HCEC 1CT (cell line): ENCODE measurements around the gene DENND2A.
"Not testable (repeated sequence)": the region's sequence is repeated elsewhere in the genome, so short reads cannot be mapped to it uniquely, and the experiment has no call there.

Experiments
- DNase-seq: peaks from one replicate; pipeline ENCODE4 v3.0.0-alpha.2; 2017

DENND2A gene, protein sequence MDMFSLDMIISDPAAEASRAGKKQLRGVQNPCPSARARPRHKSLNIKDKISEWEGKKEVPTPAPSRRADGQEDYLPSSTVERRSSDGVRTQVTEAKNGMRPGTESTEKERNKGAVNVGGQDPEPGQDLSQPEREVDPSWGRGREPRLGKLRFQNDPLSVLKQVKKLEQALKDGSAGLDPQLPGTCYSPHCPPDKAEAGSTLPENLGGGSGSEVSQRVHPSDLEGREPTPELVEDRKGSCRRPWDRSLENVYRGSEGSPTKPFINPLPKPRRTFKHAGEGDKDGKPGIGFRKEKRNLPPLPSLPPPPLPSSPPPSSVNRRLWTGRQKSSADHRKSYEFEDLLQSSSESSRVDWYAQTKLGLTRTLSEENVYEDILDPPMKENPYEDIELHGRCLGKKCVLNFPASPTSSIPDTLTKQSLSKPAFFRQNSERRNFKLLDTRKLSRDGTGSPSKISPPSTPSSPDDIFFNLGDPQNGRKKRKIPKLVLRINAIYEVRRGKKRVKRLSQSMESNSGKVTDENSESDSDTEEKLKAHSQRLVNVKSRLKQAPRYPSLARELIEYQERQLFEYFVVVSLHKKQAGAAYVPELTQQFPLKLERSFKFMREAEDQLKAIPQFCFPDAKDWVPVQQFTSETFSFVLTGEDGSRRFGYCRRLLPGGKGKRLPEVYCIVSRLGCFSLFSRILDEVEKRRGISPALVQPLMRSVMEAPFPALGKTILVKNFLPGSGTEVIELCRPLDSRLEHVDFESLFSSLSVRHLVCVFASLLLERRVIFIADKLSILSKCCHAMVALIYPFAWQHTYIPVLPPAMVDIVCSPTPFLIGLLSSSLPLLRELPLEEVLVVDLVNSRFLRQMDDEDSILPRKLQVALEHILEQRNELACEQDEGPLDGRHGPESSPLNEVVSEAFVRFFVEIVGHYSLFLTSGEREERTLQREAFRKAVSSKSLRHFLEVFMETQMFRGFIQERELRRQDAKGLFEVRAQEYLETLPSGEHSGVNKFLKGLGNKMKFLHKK

DNA sequence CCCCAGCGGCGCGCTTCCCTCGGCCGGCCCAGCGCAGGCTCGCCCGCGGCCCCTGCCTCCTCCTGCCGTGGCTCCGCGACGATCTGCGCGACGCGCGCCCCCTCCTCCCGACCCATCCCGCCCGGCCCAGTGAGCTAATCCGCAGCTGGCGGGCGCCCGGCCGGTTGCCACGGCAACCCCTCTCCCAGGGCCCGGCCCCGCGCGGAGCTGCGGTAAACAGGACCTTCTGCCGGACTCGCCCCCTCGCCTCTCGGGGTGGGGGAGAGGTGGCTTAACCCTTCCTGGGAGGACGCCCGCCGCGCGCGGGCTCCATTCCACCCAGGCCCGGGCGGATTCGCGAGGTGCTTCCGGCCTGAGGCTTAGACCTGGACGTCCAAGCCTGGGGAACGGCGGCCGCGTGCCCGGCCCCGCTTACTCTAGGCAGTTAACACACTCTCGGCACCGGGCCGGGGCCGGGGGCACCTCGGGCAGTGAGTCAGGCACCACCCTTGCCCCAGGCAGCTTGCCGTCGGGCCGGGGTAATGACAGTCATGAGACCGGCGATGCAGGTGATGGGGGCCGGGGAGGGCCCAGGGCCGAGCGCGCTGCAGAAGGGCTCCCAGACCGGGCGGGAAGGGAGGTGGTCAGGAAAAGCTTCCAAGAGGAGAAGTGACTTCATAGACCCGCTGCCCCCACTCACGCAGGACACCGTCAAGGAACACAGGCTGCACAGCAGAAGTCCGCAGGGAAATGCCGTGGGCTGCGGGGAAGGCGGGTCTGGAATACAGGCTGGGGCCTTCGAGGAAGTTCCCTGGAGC is at the start of gene DENND2A:
Gene DENND2A (minus strand): TSS at position 87 of the 797 bp plus-strand sequence. CDS start 38,416 bp downstream, outside the sequence.
- DNase-seq = no peak

DNA sequence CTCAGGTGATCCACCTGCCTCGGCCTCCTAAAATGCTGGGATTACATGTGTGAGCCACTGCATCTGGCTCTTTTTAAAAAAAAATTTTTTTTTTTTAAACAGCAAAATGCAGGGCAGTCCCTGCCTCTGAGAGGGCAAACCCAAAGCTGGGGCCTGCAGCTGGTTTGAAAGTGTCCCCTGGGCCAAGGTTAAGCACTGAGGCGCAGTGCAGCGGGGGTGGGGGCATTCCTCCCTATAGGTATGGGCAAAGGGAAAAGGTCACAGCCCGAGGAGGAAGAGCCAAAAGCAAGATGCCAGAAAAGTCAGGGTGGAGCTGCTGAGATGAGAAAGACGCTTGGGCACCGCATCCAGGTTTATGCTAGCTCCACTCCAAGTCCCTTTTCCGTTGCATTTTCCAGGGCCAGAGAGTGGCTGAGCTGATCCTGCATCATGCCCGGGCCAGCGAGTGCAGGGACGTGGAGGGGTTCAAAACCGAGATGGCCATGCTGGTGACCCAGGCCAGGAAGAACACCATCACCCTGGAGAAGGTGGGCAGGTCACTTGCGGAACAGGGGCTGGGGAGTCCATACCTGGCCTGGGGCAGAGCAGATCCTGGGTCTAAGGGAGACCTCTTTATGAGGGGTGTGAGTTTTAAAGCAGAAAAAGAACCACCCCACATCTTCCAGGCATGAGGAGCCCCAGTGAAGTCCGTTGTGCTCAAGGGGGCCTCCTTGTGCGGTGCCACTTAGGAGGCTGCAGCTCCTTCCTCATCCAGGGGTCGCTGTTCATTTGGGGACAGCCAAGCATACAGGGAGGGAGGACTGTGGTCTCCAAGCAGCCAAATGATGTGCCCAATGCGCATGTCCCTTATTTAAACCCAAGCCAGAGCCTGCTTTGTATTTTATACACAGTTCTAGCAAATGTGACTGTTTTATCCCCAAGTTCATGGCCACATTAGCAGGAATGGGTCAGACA is 48.9 kb upstream of the DENND2A start:
- DNase-seq = no peak

DNA sequence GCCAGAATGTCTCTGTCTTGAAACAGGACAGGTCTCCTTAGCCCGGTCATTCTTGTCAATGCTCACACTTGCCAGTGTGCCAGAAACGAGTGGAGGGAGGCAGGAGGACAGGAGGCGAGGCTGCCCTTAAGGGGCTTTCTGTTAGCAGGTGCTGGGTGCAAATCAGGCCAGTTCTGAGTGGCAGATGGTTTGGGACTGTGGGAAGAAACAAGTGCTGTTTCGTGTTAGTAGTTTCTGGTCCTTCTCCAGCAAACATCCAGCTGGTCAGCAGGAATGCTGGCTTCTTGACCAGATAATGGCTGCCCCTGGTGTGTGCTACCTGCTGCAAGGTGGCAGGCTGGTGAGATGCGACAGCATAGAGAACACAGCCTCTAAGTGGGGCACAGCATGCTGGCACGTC is 47.7 kb upstream of the DENND2A start:
- DNase-seq = no peak

DNA sequence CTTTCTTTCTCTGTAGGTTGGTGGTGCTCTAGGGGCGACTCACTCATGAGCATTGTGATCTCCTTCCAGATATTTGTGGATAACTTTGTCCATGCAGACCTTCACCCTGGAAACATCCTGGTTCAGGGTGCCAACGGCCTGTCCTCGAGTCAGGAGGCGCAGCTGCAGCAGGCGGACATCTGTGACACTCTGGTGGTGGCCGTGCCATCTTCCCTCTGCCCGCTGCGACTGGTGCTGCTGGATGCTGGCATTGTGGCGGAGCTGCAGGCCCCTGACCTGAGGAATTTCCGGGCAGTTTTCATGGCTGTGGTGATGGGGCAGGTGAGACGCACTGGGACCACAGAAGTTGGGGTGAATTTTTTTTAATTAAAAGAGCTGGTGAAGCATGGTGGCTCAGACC is 46.3 kb upstream of the DENND2A start:
- no peak for DNase-seq

DNA sequence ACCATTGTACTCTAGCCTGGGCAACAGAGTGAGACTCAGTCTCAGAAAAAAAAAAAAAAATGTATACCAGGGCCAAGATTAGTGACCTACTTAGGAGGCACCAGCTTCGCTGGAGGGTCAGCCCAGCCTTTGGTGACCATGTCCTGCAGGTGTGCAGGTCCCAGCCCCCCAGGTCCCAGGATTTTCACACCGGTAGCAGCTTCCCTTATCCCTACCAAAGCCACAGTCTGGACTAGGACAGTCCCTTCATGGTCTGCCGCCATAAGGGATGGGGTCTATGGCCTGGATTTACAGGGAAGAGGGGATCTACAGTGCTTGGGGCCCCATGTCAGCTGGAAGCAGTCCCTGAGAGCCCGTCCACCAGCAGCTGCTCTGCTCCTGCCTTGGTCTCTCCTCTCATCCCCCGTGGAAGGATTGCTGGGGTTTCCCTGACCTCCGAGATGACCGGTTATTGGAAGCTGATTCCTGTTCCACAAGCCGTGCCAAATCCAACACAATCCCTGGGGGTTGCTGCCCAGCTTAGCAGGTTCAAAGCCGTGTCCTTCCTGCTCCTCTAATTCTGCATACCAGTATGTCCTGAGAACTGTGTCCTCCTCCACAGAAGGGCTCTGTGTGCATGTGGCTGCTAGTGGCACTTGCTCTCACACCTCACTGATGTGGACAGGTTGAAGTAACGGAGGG is 44.9 kb upstream of the DENND2A start:
- no peak for DNase-seq

DNA sequence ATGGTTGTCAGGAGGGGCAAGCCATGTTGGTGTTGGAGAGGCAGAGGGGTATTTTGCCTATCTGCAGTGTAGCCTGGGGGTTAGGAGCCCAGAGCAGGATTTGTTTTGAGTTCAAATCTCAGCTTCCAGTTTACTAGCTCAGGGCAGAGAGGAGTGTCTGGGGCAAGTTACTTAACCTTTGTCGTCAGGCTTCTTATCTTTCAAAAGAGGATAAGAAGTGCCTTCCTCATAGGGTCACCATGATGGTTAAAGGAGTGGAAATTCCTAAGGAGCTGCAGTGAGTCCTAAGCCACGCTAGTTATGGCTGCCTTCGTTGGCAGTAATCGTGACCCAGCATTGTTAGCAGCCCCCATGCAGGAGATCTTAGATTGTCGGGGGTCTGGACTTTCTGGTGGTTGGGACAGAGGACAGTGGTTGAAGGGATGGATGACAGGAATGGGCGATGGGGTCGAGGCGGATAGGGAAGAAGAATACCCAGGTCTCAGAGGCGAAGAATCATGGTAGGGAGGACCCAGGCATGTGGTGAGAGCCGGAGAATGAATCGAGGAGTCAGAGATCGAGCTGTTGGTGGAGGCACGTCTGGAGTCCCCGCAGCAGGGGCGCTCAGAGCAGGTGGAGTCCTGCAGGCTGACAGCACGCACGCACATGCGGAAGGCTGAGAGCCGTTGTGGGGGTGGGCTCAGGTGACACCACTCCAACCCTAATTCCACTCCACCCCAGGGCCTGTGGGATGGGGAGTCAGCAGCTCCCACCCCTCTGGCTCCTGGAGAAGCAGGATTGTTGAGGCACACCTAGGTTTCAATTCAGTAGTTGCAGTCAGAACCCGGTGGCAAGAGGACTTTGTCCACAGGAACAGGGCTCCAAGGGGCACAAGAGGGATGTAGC is 43.7 kb upstream of the DENND2A start:
- no peak for DNase-seq

DNA sequence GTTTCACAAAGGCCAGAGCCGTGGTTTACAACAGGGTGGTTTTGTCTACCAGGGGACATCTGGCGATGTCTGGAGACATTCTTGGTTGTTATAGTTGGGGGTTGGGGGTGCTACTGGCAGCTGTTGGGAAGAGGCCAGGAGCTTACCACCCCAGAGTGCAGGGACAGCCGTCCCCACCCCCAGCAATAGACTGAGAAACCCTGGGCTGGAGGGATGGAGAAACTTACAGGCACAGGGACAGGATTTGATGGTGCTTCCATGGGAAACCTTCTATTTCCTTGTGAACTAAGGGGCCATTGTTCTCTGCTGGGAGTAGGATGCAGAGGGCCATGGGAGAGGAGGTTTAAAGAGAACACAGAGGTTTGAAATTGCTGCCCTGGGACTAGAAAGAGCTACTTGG is 43.0 kb upstream of the DENND2A start:
- no peak for DNase-seq

DNA sequence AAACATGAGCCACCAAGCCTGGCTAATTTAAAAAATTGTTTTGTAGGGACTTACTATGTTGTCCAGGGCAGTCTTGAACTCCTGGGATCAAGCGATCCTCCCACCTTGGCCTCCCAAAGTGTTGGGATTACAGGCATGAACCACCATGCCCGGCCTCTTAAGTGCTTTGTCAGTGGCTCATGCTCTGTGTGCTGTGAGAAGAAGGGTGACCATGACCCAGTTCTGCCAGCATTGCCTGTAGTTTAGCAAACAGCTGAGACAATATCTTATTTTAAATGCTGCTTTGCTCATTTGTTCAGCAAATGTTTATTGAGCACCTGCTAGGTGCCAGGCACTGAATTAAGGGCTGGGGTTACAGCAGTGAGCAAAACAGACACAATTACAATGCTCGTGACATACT is 41.2 kb upstream of the DENND2A start:
- no peak for DNase-seq

DNA sequence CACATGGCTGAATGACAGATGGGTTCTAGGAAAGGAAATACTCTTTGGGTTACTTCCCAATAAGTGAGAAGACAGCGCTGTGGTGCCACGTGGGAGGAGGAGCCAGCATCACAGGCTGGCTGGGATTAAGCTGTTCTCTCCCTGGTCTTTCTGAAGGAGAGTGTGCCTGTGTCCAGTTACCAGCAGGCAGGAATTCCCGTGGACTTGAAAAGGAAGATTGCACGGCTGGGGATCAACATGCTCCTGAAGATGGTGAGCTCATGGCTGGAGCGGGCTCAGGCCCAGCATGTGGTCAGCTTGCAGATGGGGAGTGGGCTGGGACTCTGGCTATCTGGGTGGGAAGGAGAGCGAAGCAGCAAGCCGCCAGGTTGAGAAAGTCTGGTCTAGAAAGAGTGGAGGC is 40.3 kb upstream of the DENND2A start:
- no peak for DNase-seq

DNA sequence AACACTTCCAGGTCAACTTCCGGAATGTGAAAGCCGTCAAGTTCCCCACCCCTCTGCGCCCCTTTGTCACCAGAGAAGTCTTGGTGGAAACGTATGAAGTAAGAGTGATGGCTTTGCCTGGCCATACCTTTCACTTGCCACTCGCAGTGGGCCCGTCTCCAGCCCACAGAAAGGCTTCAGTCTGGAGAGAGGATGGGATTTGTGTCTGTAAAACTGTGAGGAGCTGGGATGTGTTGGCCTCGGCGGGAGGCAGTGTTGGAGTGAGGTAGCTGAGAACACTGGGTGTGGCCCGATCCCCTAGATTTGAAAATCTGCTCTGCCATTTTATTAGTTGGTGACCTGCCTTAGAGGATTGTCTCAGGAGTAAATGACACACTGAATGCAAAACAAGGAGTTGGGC is 38.6 kb upstream of the DENND2A start:
- no peak for DNase-seq

DNA sequence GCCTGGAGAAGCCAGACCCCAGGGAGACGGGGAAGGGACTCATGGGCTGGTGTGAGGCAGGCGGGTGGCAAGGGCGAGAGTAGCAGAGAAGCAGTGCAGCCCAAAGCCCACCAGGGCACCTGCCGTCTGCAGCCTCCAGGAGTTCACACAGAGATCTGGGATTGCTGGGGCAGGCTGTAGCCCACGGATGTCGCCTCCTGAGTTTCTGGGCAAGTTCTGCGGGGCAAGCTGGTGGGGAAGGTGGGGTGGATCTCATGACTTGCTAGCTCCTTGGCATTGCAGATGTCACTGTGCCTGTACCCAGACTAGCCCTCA is 38.2 kb upstream of the DENND2A start:
- DNase-seq = no peak

DNA sequence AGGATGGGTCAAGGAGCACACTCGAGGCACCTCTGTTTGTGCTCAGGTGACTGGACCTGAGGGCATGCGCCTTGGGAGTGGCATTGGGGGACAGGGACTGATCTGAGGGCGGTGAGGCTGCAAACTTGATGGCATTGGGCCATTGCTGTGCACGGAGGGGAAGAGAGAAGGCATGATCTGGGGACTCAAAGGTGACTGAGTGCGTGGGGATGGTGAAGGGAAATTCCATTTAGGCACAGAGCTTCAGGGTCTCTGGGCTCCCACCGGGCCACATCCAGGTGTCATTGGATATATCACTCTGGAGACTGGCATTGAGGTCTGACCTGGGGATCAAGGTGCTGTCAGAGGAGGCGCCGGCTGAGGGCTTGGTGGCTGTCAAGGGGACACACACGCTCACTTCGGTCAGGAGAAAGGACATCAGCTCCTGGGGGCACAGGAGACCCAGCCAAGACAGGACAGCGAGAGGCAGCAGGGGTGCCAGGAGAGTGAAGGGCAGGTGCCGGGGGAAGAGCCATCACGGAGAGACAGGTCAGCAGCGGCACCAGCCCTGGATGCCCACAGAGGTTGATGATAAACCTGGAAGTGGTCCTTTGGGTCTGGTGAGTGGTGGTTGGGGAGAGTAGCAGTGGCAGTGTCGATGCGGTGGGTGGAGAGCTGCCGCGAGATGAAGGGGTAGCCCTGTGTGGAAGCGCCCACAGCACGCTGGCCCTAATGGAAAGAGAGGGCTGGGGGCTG is 37.6 kb upstream of the DENND2A start:
- DNase-seq = no peak

DNA sequence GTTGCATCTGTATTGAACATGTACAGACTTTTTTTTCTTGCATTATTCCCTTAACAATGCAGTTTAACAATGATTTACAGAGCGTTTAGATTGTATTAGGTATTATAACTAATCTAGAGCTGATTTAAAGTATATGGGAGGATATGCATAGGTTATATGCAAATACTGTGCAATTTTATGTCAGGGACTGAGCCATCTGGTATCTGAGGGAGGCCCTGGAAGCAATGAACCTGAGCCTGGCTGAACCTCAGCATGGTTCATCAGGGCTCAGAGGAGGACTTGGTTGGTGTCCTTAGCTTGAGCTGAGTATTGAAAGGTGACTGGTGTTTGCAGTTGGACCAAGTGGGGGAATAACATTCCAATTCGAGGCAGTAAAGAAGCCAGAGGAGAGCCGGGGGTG is 36.9 kb upstream of the DENND2A start:
- DNase-seq = no peak

DNA sequence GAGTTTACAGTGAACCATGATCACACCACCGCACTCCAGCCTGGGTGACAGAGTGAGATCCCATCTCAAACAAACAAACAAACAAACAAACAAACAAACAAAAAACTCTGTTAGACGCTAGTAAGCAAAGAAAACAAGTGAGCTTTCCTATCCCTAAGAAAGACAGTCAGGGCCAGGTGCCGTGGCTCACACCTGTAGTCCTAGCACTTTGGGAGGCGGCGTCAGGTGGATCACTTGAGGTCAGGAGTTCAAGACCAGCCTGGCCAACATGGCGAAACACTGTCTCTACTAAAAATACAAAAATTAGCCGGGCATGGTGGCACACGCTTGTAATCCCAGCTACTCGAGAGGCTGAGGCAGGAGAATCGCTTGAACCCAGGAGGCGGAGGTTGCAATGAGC is 36.3 kb upstream of the DENND2A start:
- DNase-seq = not testable (repeated sequence)

DNA sequence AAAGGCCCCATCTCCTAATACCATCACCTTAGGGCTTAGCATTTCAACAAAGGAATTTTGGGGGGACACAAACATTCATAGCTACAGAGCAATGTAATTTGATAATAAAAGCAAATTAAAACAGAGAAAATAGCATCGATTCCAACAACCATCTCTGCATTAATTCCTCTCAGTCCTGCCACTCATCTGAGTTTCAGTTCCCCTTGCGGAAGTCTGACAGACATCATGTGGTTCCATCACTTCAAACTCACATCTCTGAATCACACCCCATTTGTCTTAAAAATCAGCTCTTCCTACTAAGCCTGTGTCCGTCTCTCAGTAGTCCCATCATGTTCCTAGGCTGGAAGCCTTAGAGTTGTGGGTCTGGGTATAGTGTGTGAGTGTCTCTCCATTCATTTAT is 35.7 kb upstream of the DENND2A start:
- no peak for DNase-seq

DNA sequence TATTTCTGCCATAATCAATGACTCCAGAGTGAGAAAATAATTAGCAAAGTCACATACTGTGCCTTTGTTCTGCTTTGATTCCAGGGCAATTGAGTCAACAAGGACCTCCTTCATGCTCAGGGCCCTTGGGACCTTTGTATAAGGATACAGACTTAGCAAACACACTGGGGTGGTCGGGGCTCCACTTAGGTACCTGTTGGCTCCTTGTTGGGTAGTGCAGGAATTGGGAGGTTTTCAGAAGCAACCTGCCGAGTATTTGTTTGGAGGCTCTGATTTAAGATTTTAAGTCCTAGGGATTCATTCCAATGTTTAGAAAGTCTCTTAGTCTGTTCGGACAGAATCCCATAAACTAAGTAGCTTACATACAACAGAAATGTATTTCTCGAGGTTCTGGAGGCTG is 35.1 kb upstream of the DENND2A start:
- DNase-seq = no peak

DNA sequence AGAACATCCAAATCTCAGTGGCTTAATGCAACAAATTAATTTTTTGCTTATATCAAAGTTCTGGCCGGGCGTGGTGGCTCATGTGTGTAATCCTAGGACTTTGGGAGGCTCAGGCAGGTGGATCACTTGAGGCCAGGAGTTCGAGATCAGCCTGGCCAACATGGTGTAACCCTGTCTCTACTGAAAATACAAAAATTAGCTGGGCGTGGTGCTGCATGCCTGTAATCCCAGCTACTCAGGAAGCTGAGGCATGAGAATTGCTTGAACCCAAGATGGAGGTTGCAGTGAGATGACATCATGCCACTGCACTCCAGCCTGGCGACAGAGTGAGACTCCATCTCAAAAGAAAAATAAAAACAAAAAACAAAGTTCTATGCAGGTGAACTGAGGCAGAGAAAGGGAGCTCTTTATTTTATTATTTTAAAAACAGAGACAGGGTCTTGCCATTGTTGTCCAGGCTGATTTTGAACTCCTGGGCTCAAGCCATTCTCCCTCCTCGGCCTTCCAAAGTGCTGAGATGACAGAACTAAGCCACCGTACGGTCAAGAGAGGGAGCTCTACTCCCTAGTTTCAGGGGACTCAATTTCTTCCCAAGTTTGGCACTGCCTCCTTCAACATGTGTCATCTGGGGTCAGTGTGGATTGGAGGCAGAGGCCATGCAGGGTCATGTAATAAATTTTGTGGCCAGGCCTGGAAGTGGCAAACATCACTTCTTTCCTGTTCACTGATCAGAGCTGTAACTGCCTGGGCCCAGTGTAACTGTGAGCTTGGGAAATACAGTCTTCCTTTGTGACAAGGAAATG is 34.5 kb upstream of the DENND2A start:
- peak; percentile 70 for DNase-seq

DNA sequence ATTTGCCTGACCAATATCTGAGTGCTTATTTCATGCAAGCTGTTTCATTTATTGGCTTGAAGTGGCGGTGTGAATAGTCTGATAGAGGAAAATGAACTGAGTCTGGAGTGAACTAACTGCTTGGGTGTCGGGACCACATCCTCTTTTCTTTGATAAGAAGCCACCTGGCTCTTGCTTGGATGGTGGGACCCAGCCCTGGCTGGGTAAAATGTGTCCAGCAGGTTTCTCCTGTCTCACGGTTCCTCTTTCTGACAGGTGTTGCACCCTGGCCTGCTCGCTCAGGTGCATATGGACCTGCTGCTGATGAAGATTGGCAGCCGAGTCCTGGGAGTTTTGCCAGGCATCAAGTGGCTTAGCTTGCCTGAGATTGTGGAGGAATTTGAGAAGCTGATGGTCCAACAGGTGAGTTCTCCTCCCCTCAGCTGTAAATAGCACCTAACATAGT is 33.8 kb upstream of the DENND2A start:
- no peak for DNase-seq

DNA sequence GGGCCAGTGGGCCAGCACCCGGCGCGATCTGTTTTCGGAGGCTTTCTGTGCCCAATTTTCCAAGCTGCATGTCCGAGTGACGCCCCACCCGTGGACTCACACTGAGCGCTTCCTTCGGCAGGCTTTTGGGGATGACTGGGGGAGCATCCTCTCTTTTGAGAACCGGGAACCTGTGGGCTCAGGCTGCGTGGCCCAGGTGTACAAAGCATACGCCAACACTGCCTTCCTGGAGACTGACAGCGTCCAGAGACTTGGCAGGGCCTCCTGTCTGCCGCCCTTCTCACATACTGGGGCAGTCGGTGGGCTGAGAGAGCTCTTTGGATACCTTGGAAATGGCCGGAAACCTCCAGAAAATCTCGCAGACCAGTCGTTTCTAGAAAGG is 33.2 kb upstream of the DENND2A start:
- no peak for DNase-seq
